ENCODE data around the gene SPACA1. TPM values are rescaled to one million over a fixed set of nuclear protein-coding genes. Genes with fewer than 3 reads are reported as not detected.

The SPACA1 gene
- total RNA-seq = not detected

- TF ChIP-seq CTCF (IDR thresholded peaks at IDR 0.05; ENCODE audit: low read depth) = no peak
Measured at GRCh38 chr6:88047510-88048150, at the start of gene SPACA1. Gene SPACA1 (plus strand): TSS chr6:88047841. CDS start chr6:88047906, 65 bp downstream.

GRCh38 chr6:88000713-88001112, 46.9 kb upstream of the SPACA1 start:
- TF ChIP-seq CTCF (IDR thresholded peaks at IDR 0.05; ENCODE audit: low read depth) = no peak

GRCh38 chr6:88004707-88005106, 42.9 kb upstream of the SPACA1 start:
- TF ChIP-seq CTCF (IDR thresholded peaks at IDR 0.05; ENCODE audit: low read depth) = no peak

GRCh38 chr6:88006557-88006956, 41.1 kb upstream of the SPACA1 start:
- no peak for TF ChIP-seq CTCF (IDR thresholded peaks at IDR 0.05; ENCODE audit: low read depth)

GRCh38 chr6:88008411-88008810, 39.2 kb upstream of the SPACA1 start:
- no peak for TF ChIP-seq CTCF (IDR thresholded peaks at IDR 0.05; ENCODE audit: low read depth)

GRCh38 chr6:88008831-88009231, 38.8 kb upstream of the SPACA1 start:
- TF ChIP-seq CTCF (IDR thresholded peaks at IDR 0.05; ENCODE audit: low read depth) = no peak

- TF ChIP-seq CTCF (IDR thresholded peaks at IDR 0.05; ENCODE audit: low read depth) = no peak
Measured at GRCh38 chr6:88013015-88013414, 34.6 kb upstream of the SPACA1 start.
